ENCODE measurements around the gene GTF2I.
"Not testable (repeated sequence)": the region's sequence is repeated elsewhere in the genome, so short reads cannot be mapped to it uniquely, and the experiment has no call there.

The GTF2I gene

GRCh38 chr7:74656837-74657691 lies 454 bp upstream of the GTF2I start:
- DNase-seq (ENCODE audit: low spot score) = peak; percentile 92

GRCh38 chr7:74658178-74659004 lies 873 bp downstream of the GTF2I start:
- DNase-seq (ENCODE audit: low spot score) = peak; percentile 97

DNA sequence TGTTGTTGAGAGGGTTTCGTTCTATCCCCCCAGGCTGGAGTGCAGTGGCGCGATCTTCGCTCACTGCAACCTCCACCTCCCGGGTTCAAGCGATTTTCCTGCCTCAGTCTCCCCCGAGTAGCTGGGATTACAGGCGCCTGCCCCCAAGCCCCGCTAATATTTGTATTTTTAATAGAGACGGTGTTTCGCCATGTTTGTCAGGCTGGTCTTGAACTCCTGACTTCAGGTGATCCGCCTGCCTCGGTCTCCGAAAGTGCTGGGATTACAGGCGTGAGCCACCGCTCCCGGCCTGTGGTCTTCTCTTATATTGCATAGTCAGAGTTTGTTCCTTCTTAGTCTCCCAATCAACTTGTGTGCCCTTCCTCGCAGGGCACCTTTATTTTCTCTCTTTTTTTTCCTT lies 2.7 kb downstream of the GTF2I start:
- not testable (repeated sequence) for DNase-seq (ENCODE audit: low spot score)

DNA sequence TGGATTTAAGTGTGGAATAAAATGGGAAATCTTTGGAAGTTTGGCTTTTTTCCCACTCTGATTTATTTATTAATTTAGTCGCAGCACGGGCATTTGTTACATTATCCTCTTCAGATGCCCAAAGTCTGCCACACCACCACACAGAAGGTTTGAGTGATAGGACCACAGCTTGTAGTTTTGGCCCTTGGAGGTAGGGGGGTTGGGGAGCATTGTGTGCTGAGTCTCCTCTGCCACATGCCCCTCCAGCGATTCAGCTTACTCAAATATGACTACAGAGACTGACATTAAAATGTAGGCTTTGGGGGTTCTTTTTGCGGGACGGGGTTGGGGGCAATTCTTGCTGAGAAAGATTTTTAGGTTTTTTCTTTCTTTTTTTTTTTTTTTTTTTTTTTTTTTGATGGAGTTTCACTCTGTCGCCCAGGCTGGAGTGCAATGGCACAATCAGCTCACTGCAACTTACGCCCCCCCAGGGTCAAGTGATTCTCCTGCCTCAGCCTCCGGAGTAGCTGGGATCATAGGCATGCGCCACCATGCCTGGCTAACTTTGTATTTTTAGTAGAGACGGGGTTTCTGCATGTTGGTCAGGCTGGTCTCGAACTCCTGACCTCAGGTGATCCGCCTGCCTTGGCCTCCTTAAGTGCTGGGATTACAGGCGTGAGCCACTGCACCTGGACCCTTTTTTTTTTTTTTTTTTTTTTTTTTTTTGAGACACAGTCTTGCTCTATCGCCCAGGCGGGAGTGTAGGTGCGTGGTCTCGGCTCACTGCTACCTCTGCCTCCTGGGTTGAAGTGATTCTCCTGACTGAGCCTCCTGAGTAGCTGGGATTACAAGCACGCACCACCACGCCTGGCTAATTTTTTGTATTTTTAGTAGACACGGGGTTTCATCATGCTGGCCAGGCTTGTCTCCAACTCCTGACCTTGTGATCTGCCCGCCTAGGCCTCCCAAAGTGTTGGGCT lies 4.6 kb downstream of the GTF2I start:
- DNase-seq (ENCODE audit: low spot score) = not testable (repeated sequence)

DNA sequence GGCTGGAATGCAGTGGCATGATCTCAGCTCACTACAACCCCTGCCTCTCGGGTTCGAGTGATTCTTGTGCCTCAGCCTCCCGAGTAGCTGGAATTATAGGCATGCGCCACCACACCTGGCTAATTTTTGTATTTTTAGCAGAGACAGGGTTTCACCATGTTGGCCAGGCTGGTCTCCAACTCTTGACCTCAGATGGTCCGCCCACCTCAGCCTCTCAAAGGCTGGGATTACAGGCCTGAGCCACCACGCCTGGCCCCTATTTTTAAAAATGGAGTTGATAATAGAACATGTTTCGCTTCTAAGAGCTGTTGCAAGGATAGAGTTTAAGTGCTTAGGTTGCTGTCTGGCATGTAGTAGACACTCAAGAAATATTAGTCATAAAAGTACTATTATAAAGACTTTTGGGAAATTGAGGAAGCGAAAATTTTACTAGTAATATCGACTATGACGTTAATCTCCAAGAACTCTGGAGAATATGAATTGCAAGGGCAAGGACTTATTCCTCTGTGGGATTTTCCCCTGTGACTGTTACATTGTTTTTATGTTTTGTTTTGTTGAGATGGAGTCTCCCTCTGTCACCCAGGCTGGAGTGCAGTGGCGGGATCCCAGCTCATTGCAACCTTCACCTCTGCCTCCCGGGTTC lies 7.9 kb downstream of the GTF2I start:
- no peak for DNase-seq (ENCODE audit: low spot score)

- not testable (repeated sequence) for DNase-seq (ENCODE audit: low spot score)
Observed at GRCh38 chr7:74667013-74667412, 9.5 kb downstream of the GTF2I start.

- DNase-seq (ENCODE audit: low spot score) = not testable (repeated sequence)
Observed at GRCh38 chr7:74667520-74667919, 10.0 kb downstream of the GTF2I start.

DNA sequence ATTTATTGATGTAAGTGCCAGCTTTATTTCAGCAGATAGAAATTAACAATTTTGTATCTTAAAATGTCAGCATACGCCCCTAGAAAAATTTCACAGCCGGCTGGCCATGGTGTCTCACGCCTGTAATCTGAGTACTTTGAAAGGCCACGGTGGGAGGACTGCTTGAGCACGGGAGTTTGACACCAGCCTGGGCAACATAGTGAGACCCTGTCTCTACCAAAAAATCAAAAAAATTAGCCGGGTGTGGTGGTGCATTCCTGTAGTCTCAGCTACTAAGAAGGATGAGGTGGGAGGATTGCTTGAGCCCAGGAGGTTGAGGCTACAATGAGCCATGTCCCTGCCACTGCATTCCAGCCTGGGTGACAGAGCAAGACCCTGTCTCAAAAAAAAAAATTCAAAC lies 14.1 kb downstream of the GTF2I start:
- DNase-seq (ENCODE audit: low spot score) = no peak

- DNase-seq (ENCODE audit: low spot score) = no peak
Observed at GRCh38 chr7:74672343-74672915, 14.9 kb downstream of the GTF2I start.

DNA sequence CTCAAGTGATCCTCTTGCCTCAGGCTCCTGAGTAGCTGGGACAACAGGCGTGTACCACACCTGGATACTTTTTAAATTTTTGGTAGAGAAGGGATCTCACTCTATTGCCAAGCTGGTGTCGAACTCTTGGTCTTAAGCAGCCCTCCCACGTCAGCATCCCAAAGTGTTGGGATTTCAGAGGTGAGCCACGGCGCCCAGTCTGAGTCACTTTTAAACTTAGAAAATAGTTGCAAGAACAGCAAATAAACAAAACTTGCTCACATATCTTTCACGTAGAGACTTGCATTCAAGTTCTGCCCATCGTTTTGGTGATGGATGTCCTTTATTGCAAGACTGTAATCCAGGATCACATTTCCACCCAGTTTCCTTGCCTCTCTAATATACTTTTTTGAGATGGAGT lies 16.6 kb downstream of the GTF2I start:
- DNase-seq (ENCODE audit: low spot score) = no peak

GRCh38 chr7:74682829-74683228 lies 25.3 kb downstream of the GTF2I start:
- DNase-seq (ENCODE audit: low spot score) = no peak

DNA sequence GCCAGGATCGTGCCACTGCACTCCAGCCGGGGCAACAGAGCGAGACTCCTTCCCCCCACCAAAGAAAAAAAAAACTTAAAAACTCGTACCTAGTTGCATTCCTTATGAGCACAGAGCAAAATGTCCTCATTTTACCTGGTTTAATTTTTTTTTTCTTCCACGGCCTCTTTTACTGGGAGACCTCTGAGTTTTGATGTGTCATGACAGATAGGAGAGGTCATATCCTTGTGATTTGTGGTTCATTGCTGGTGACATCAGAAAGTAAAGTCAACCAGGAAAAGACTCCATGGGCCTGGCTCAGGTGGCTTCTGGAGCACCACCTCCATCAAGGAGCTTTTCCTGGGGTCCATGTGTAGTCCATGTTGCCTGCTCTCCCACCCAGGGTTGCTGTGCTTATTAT lies 26.3 kb downstream of the GTF2I start:
- DNase-seq (ENCODE audit: low spot score) = no peak

- no peak for DNase-seq (ENCODE audit: low spot score)
Observed at GRCh38 chr7:74684473-74684872, 27.0 kb downstream of the GTF2I start.

- no peak for DNase-seq (ENCODE audit: low spot score)
Observed at GRCh38 chr7:74684921-74685320, 27.4 kb downstream of the GTF2I start.

DNA sequence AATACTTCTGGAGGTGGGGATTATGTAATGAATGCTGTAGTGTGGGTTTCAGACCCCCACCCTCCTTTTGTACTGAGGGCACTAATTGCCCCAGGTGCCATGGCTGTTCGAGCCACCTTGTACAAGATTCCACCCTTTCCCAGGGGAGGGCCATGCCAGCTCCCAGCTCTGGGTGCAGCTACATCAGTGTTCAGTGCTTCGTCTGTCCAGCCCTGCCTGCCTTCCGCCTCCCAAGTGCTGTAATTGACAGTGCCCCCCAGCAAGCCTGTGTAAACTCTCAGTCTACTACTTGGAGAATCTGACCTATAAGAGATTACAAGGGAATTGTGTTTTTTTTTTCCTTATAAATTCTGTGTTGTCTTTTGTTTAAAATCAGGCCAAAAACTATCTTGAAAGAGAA lies 33.0 kb downstream of the GTF2I start:
- no peak for DNase-seq (ENCODE audit: low spot score)

- DNase-seq (ENCODE audit: low spot score) = not testable (repeated sequence)
Observed at GRCh38 chr7:74704419-74704818, 46.9 kb downstream of the GTF2I start.

DNA sequence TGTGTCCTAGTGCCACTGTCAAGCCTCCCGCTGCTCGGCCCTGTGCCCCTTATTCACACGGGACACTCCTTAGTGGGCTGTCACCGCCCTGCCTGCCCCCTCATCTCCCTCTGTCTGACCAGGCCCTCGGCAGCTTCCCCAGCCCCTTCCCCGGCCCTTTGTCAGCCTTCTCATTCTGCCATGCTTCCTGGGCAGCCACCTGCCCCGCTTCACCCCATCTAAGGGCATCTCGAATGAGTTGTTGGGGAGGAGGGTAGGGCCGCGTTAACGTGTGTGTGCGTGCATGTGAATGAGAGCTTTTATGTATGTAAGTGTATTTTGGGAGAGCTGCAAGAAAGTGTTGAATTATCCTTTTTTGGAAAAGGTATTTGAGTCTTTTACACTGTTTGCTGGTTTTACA lies 49.7 kb downstream of the GTF2I start:
- DNase-seq (ENCODE audit: low spot score) = no peak

DNA sequence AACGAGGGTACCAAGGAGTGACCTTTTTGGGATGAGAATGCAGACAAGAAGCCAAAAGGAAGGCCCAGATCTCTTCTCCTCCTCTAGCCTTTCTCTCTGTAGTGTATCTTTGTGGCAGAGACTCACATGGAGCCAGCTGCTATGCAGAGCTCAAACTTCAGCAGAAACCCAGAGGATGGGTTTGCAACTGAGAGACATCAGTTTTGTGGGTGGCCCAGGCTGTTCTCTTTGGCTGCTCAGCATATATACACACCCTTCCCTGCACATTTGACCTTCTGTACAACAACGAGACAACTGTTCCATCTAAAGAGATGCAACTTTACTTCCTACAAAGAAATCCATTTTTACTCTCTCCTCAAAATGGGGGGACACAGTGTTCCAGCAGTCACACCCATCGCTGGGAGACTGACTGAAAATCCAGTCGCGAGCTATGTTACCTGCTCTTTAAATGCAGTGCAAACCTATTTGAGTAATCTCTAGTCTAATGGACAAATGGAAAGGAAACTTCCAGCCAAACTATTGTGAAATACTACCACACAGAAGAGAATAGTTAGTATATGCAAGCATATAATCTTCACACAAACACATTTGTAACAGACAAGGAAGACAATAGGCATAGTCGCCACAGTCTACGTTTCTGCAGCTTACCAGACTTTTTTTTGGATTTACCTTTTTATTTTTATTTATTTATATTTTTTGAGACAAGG lies 51.2 kb downstream of the GTF2I start:
- no peak for DNase-seq (ENCODE audit: low spot score)

- peak; percentile 22 for DNase-seq (ENCODE audit: low spot score)
Observed at GRCh38 chr7:74709880-74710671, 52.6 kb downstream of the GTF2I start.

- DNase-seq (ENCODE audit: low spot score) = no peak
Observed at GRCh38 chr7:74713567-74713966, 56.0 kb downstream of the GTF2I start.
